Osteocyte (in vitro differentiated cells): ENCODE results near the gene PRKCQ. TPM values are rescaled to one million over a fixed set of nuclear protein-coding genes. Genes with fewer than 3 reads are reported as not detected.

Experiments used
- DNase-seq: peaks from one replicate; pipeline ENCODE4 v3.0.0; 2021; ENCODE audit warnings: mixed read lengths; ENCODE audit not compliant: unreplicated experiment; ENCODE audit errors: extremely low spot score
- H3K27ac Mint-ChIP-seq: one replicate; pipeline ENCODE4 v1.8.0; 2021; ENCODE audit warnings: mild to moderate bottlenecking, mixed read lengths; ENCODE audit not compliant: unreplicated experiment
- H3K27me3 Mint-ChIP-seq: one replicate; pipeline ENCODE4 v1.8.0; 2021; ENCODE audit warnings: mixed read lengths; ENCODE audit not compliant: unreplicated experiment
- H3K36me3 Mint-ChIP-seq: one replicate; pipeline ENCODE4 v1.8.0; 2021; ENCODE audit warnings: mixed read lengths; ENCODE audit not compliant: unreplicated experiment
- H3K4me1 Mint-ChIP-seq: one replicate; pipeline ENCODE4 v1.8.0; 2021; ENCODE audit warnings: mixed read lengths; ENCODE audit not compliant: unreplicated experiment
- H3K4me3 Mint-ChIP-seq: one replicate; pipeline ENCODE4 v1.8.0; 2021; ENCODE audit warnings: mild to moderate bottlenecking, moderate library complexity, mixed read lengths; ENCODE audit not compliant: unreplicated experiment
- H3K9me3 Mint-ChIP-seq: one replicate; pipeline ENCODE4 v1.8.0; 2021; ENCODE audit warnings: mixed read lengths; ENCODE audit not compliant: unreplicated experiment
- total RNA-seq: library from RNA; stranded (reverse); gene quantifications from 2 replicates; pipeline ENCODE4 v1.2.1, GENCODE V29; 2021
- TF ChIP-seq, protein P1 (sequence below): fragments of 200-600 bp; sonication (generic); IDR thresholded peaks from 2 replicates; pipeline ENCODE4 v1.5.0; 2021; ENCODE audit warnings: antibody characterized with exemption, mild to moderate bottlenecking, moderate library complexity

Gene PRKCQ
- total RNA-seq, 1 donor from 2014 or later, result 0.11 TPM

GRCh38 chr10:6602700-6603084 lies 22.6 kb upstream of the PRKCQ start:
- no peak for DNase-seq
- H3K27me3 Mint-ChIP-seq, result peaks cover 13% of the 10 kb centered on the region
- H3K36me3 Mint-ChIP-seq, result no peaks in the 10 kb centered on the region
- TF ChIP-seq, protein P1, sequence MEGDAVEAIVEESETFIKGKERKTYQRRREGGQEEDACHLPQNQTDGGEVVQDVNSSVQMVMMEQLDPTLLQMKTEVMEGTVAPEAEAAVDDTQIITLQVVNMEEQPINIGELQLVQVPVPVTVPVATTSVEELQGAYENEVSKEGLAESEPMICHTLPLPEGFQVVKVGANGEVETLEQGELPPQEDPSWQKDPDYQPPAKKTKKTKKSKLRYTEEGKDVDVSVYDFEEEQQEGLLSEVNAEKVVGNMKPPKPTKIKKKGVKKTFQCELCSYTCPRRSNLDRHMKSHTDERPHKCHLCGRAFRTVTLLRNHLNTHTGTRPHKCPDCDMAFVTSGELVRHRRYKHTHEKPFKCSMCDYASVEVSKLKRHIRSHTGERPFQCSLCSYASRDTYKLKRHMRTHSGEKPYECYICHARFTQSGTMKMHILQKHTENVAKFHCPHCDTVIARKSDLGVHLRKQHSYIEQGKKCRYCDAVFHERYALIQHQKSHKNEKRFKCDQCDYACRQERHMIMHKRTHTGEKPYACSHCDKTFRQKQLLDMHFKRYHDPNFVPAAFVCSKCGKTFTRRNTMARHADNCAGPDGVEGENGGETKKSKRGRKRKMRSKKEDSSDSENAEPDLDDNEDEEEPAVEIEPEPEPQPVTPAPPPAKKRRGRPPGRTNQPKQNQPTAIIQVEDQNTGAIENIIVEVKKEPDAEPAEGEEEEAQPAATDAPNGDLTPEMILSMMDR, result no peak
- no peak overlapping the region for H3K4me3 Mint-ChIP-seq
- H3K4me1 Mint-ChIP-seq, result no peaks in the 10 kb centered on the region
- no peaks in the 10 kb centered on the region for H3K9me3 Mint-ChIP-seq
- H3K27ac Mint-ChIP-seq, result no peak overlapping the region

DNA sequence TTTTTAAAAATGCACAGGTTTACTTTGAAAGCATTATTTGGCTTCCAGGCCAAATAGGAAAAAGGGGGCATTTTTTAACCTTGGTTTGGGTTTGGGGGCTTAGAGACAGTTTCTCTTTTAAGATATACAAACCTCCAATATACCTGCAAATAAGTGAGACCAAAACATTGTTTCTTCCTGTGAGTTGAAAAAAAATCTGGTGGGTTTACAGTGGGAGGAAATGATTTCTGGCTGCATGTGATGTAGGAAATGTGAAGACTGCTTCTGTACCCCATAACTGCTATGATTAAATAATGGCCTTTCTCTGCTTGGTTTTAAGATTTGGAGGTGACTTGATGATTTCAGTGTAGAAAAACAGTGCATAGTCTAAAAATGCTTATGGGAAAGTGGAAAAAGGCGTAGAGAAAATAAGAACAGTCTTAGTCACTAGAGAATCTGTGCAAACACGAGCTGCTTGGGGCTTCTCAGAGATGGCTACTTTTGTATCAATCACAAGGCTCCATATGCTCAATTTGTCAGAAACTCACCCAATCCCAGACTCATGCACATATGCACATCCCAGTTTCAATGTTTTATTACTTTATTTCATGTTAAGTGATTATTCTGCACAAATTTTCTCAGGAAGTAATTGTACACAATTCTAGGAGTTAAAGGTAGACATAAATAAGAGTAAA lies 22.1 kb upstream of the PRKCQ start:
- TF ChIP-seq, protein P1, result no peak
- Mint-ChIP-seq H3K9me3 (no peaks in the 10 kb centered on the region), H3K4me1 (no peaks in the 10 kb centered on the region), H3K36me3 (no peaks in the 10 kb centered on the region), H3K4me3 (no peak overlapping the region), H3K27ac (no peak overlapping the region), H3K27me3 (peaks cover 16% of the 10 kb centered on the region)
- no peak for DNase-seq

- no peaks in the 10 kb centered on the region for H3K36me3 Mint-ChIP-seq
- H3K9me3 Mint-ChIP-seq, result no peaks in the 10 kb centered on the region
- H3K27ac Mint-ChIP-seq, result no peak overlapping the region
- DNase-seq, result no peak
- TF ChIP-seq, protein P1, result no peak
- H3K4me1 Mint-ChIP-seq, result no peaks in the 10 kb centered on the region
- H3K4me3 Mint-ChIP-seq, result no peak overlapping the region
- peaks cover 16% of the 10 kb centered on the region for H3K27me3 Mint-ChIP-seq
Observed at GRCh38 chr10:6601246-6601805, 21.2 kb upstream of the PRKCQ start.

GRCh38 chr10:6600224-6600987 lies 20.3 kb upstream of the PRKCQ start:
- H3K27ac Mint-ChIP-seq, result no peak overlapping the region
- no peak overlapping the region for H3K4me3 Mint-ChIP-seq
- DNase-seq, result no peak
- no peaks in the 10 kb centered on the region for H3K9me3 Mint-ChIP-seq
- TF ChIP-seq, protein P1, result no peak
- H3K4me1 Mint-ChIP-seq, result no peaks in the 10 kb centered on the region
- H3K27me3 Mint-ChIP-seq, result peaks cover 25% of the 10 kb centered on the region
- no peaks in the 10 kb centered on the region for H3K36me3 Mint-ChIP-seq

DNA sequence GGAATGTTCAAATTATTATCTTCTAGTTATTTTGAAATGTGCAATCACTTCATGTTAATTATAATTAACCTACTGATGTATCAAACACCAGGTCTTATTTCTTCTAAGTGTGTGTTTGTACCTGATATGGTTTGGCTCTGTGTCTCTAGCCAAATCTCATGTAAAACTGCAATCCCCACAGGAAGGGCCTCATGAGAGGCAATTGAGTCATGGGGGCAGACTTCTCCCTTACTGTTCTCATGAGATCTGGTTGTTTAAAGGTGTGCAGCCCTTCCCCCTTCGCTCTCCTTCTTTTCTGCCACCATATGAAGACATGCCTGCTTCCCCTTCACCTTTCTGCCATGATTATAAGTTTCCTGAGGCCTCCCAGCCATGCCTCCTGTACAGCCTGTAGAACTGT lies 18.6 kb upstream of the PRKCQ start:
- H3K4me1 Mint-ChIP-seq, result no peaks in the 10 kb centered on the region
- H3K36me3 Mint-ChIP-seq, result no peaks in the 10 kb centered on the region
- TF ChIP-seq, protein P1, result no peak
- no peak for DNase-seq
- H3K9me3 Mint-ChIP-seq, result no peaks in the 10 kb centered on the region
- H3K27me3 Mint-ChIP-seq, result peaks cover 22% of the 10 kb centered on the region
- H3K4me3 Mint-ChIP-seq, result no peak overlapping the region
- no peak overlapping the region for H3K27ac Mint-ChIP-seq
